Left lung (tissue), 10 donors: Measurements from ENCODE around the gene SNX15. TPM values are rescaled to one million over a fixed set of nuclear protein-coding genes. Genes with fewer than 3 reads are reported as not detected.

Experiments
- ATAC-seq: fragments of 200-7000 bp; cut with Tn5 transposase; one replicate; pipeline ENCODE4 v1.9.1; 2020; ENCODE audit warnings: moderate library complexity
- DNase-seq, 4 donors: peaks; one replicate each; pipeline ENCODE4 v3.0.0-alpha.2; 2013 to 2020
- H3K27ac ChIP-seq, 2 donors: fragments of 200-600 bp; sonication (generic) in 1 of 2; one replicate each; pipeline versions ENCODE4 v1.5.0 to v1.8.0; 2020 to 2021
- H3K27me3 ChIP-seq, 2 donors: fragments of 200-600 bp; sonication (generic) in 1 of 2; one replicate each; pipeline versions ENCODE4 v1.5.0 to v1.8.0; 2020 to 2021
- H3K36me3 ChIP-seq, 2 donors: fragments of 200-600 bp; sonication (generic) in 1 of 2; one replicate each; pipeline versions ENCODE4 v1.5.0 to v1.8.0; 2020 to 2021
- H3K4me1 ChIP-seq, 2 donors: fragments of 200-600 bp; one replicate each; pipeline ENCODE4 v1.8.0; 2021
- H3K4me3 ChIP-seq, 2 donors: fragments of 200-600 bp; sonication (generic) in 1 of 2; one replicate each; pipeline versions ENCODE4 v1.5.0 to v1.8.0; 2020 to 2021; ENCODE audit warnings: mild to moderate bottlenecking in 1 of 2
- H3K9me3 ChIP-seq, 2 donors: fragments of 200-600 bp; sonication (generic) in 1 of 2; one replicate each; pipeline versions ENCODE4 v1.5.0 to v1.8.0; 2020 to 2021
- CTCF ChIP-seq, 2 donors: fragments of 200-600 bp; sonication (generic) in 1 of 2; IDR thresholded peaks; one replicate each; pipeline versions ENCODE4 v1.5.0 to v1.8.0; 2021; ENCODE audit warnings: antibody characterized with exemption in 2 of 2
- intact Hi-C, 2 donors: fragments of 100-400 bp; cut with DNase I; formaldehyde crosslinking; loops; one replicate each; pipeline versions ENCODE4 v1.11.2 to v1.14.2; 2022
- polyA plus RNA-seq, 6 donors: library from polyadenylated mRNA; unstranded; fragments of 120-200 nt; gene quantifications; one replicate each; pipeline ENCODE4 v1.2.1, GENCODE V29; 2013; ENCODE audit not compliant: insufficient read length in 6 of 6
- total RNA-seq, 2 donors: library from RNA; stranded (reverse); fragmentation: NEBNext Ultra II Directional; extraction: Animal tissue kit (Norgen Biotek cat#: 25700); gene quantifications; one replicate each; pipeline ENCODE4 v1.2.1, GENCODE V29; 2021
- donor health status: DM: no; HTN: yes; CAD: no.
- donor health status: DM: no; HTN: no; CAD: no.

SNX15 gene
- total and polyA plus RNA-seq, 8 donors, result 22.0 to 27.4 (median 23.3) TPM

- DNase-seq (no peak), ATAC-seq (no peak)
- Histone ChIP-seq H3K9me3 (no peaks in the 10 kb centered on the region), H3K4me1 (peaks cover 23 to 45% of the 10 kb centered on the region in 2 donors), H3K36me3 (peaks cover 0 to 56% of the 10 kb centered on the region in 2 donors), H3K27me3 (no peaks in the 10 kb centered on the region), H3K4me3 (peak overlapping the region; percentile 75 to 89), H3K27ac (peak overlapping the region; percentile 87 to 95)
- intact Hi-C loops, result no loop called here
- no peak for TF ChIP-seq CTCF (IDR thresholded peaks at IDR 0.05)
These were observed 13.2 kb downstream of the SNX15 start for GRCh38 chr11:65040520-65040846.

GRCh38 chr11:65040847-65041622 lies 13.8 kb downstream of the SNX15 start, which contains the start of gene SAC3D1:
Gene SAC3D1, plus strand, starts transcription at chr11:65041210. Its CDS starts 83 bp downstream, at chr11:65041293.
- Histone ChIP-seq H3K27ac (peak within 1 kb of the TSS; percentile 87 to 95), H3K4me3 (peak within 1 kb of the TSS; percentile 75 to 89), H3K36me3 (peaks cover 0 to 55% of the 10 kb centered on the region in 2 donors), H3K4me1 (peaks cover 23 to 46% of the 10 kb centered on the region in 2 donors), H3K9me3 (no peaks in the 10 kb centered on the region), H3K27me3 (no peaks in the 10 kb centered on the region)
- ATAC-seq (peak; percentile 94), DNase-seq (peak; percentile 88 to 95 (median 94))
- intact Hi-C loops, result no loop called here
- TF ChIP-seq CTCF (IDR thresholded peaks at IDR 0.05), result no peak

GRCh38 chr11:65042891-65043290 lies 15.7 kb downstream of the SNX15 start:
- H3K27me3 ChIP-seq, result no peaks in the 10 kb centered on the region
- DNase-seq, result no peak
- TF ChIP-seq CTCF (IDR thresholded peaks at IDR 0.05), result no peak
- peak overlapping the region in 1 of 2 donors; percentile 61 for H3K27ac ChIP-seq
- no peak overlapping the region for H3K4me3 ChIP-seq
- H3K9me3 ChIP-seq, result no peaks in the 10 kb centered on the region
- H3K36me3 ChIP-seq, result peaks cover 0 to 36% of the 10 kb centered on the region in 2 donors
- peaks cover 23 to 65% of the 10 kb centered on the region in 2 donors for H3K4me1 ChIP-seq
- no peak for ATAC-seq
- intact Hi-C loops, result no loop called here

GRCh38 chr11:65043881-65044501 lies 16.8 kb downstream of the SNX15 start:
- no peak overlapping the region for H3K4me3 ChIP-seq
- peaks cover 0 to 26% of the 10 kb centered on the region in 2 donors for H3K36me3 ChIP-seq
- no peaks in the 10 kb centered on the region for H3K9me3 ChIP-seq
- peaks cover 23 to 68% of the 10 kb centered on the region in 2 donors for H3K4me1 ChIP-seq
- H3K27me3 ChIP-seq, result no peaks in the 10 kb centered on the region
- DNase-seq (peak in 3 of 4 donors; percentile 16 to 83 (median 77)), ATAC-seq (peak; percentile 40)
- intact Hi-C loops, result no loop called here
- TF ChIP-seq CTCF (IDR thresholded peaks at IDR 0.05), result no peak
- H3K27ac ChIP-seq, result peak overlapping the region; percentile 26 to 61

GRCh38 chr11:65045061-65045460 lies 17.8 kb downstream of the SNX15 start:
- no peak for TF ChIP-seq CTCF (IDR thresholded peaks at IDR 0.05)
- Histone ChIP-seq H3K27ac (no peak overlapping the region), H3K27me3 (no peaks in the 10 kb centered on the region), H3K36me3 (peaks cover 0 to 17% of the 10 kb centered on the region in 2 donors), H3K4me3 (no peak overlapping the region), H3K4me1 (peaks cover 23 to 64% of the 10 kb centered on the region in 2 donors), H3K9me3 (no peaks in the 10 kb centered on the region)
- intact Hi-C loops, result no loop called here
- no peak for ATAC-seq
- DNase-seq, result peak in 1 of 4 donors; percentile 31
